Mammary epithelial cell (primary cell): ENCODE data around the gene ZDHHC1.

Experiments used
- CTCF ChIP-seq, 2 donors: IDR thresholded peaks in 1 of 2; conservative IDR thresholded peaks in 1 of 2; 2 replicates each; pipeline ENCODE4 v1.5.1; 2011 to 2012; ENCODE audit warnings: inconsistent platforms in 2 of 2, low read length in 2 of 2, mild to moderate bottlenecking in 2 of 2, control low read depth in 1 of 2, low read depth in 1 of 2; ENCODE audit not compliant: insufficient read depth in 1 of 2; ENCODE audit errors: extremely low read depth in 1 of 2
- EZH2 ChIP-seq: IDR thresholded peaks from 2 replicates; pipeline ENCODE4 v1.6.1; 2012; ENCODE audit warnings: low read length, inconsistent platforms, borderline replicate concordance

- no peak for TF ChIP-seq CTCF (conservative IDR thresholded peaks at IDR 0.05 in 1 of 2, IDR thresholded peaks at IDR 0.05 in 1 of 2; ENCODE audit: extremely low read depth in 1 of 2, insufficient read depth in 1 of 2, low read depth in 1 of 2, low read length in 2 of 2)
- TF ChIP-seq EZH2, result no peak
Observed at GRCh38 chr16:67424261-67424615, 8.0 kb upstream of the ZDHHC1 start.
